Epithelial cell of alveolus of lung (primary cell): ENCODE measurements around the gene TOMT. TPM values are rescaled to one million over a fixed set of nuclear protein-coding genes. Genes with fewer than 3 reads are reported as not detected.

Source experiments
- total RNA-seq: library from RNA; depleted of rRNA; stranded (reverse); fragments of >200 nt; gene quantifications from 2 replicates; pipeline ENCODE4 v1.2.1, GENCODE V29; 2015

TOMT gene, protein sequence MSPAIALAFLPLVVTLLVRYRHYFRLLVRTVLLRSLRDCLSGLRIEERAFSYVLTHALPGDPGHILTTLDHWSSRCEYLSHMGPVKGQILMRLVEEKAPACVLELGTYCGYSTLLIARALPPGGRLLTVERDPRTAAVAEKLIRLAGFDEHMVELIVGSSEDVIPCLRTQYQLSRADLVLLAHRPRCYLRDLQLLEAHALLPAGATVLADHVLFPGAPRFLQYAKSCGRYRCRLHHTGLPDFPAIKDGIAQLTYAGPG
- not detected in 2 replicates for total RNA-seq

DNA sequence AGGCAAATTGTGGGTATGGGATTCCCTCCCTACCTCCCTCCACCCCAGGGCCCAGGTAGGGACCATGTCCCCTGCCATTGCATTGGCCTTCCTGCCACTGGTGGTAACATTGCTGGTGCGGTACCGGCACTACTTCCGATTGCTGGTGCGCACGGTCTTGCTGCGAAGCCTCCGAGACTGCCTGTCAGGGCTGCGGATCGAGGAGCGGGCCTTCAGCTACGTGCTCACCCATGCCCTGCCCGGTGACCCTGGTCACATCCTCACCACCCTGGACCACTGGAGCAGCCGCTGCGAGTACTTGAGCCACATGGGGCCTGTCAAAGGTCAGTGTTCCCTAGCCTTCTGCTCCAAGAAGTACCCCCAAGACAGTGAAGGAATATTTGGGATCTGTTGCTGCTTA, at the start of gene TOMT:
Gene TOMT (plus strand): TSS at position 37 of the 400 bp plus-strand sequence. CDS start 28 bp downstream, at position 65.

DNA sequence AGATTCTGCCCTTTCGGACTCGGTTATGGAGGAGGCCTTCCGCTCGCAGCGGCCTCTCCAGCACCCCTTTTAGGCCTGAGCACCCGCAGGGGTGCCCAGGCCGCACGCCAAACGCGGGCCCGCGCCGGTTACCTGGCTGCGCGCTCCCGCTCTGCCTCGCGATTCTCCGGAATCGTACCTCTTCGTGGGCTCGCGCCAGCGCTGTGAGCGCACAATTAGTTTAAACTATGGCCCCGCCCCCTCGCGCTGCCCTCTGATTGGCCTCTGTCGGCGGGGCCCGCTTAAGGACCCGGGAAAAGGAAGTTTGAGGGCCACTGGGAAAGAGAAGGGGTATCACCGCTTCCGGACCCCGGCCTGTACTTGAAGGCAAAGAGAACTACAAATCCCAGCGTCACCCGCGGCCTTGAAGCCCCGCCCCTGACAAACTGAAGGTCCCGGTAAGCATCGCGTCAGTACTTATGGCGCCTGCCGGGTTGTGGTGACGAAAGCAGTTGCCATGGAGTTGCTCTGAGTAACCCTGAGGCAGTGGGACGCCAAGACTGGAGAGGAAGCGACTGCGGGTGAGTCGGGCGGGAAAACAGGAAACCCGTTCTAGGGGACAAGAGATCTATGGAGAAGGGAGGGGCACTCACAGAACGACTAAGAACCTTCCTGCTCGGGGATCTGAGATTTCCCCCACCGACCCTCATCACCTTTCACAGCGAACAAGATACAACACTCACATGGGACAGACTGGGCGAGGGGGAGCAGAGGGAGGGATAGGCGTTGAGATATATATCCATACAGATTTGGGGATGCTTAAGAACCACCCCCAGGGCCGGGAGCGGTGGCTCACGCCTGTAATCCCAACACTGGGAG, 25.2 kb upstream of the TOMT start, which contains the start of the genes LRRC51 and NUMA1:
Gene LRRC51 (plus strand): TSS at position 525 of the 858 bp plus-strand sequence. CDS start 8,234 bp downstream, outside the sequence.
Gene NUMA1 (minus strand): TSS at position 217 of the 858 bp plus-strand sequence. CDS start 44,599 bp downstream, outside the sequence.

DNA sequence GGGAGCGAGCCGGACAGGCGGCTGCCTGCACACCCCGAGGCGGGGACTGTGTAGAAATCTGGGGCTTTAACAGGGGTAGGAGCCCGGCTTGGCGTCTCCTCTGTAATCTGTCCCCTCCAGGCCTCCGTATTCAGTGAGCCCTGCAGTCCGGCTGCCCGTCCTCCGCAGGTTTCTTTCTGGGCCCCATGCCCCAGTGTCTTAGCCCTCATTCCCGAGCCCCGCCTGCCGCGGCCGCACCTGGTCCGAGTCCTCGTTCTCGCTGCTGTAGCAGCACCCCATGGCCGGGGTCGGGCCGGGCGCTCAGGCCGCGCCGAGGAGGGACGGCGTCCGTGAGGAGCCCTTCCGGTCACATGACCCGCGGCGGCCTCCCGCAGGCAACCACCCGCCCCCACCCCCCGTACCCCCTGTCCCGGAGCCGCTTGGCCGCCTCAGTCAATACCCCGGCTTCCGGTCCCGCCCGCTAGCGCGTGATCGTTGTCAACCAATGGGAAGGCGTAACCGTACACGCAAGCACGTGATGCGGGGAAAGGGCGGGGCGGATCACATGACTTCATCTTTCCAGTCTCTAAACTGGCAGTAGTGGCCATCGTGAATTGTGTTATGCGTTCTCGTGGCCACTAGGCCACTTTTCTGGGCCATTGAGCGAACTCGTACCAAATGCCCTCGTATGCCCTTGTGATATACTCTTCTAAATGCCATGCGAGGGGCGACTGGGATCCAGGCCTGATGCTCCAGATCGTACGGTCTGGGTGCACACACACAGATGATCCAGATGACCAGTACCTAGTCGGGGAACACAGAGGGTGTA, 2.6 kb upstream of the TOMT start, which contains the start of gene LAMTOR1:
Gene LAMTOR1 (minus strand): TSS at position 352 of the 808 bp plus-strand sequence. CDS start 73 bp downstream, at position 279.

DNA sequence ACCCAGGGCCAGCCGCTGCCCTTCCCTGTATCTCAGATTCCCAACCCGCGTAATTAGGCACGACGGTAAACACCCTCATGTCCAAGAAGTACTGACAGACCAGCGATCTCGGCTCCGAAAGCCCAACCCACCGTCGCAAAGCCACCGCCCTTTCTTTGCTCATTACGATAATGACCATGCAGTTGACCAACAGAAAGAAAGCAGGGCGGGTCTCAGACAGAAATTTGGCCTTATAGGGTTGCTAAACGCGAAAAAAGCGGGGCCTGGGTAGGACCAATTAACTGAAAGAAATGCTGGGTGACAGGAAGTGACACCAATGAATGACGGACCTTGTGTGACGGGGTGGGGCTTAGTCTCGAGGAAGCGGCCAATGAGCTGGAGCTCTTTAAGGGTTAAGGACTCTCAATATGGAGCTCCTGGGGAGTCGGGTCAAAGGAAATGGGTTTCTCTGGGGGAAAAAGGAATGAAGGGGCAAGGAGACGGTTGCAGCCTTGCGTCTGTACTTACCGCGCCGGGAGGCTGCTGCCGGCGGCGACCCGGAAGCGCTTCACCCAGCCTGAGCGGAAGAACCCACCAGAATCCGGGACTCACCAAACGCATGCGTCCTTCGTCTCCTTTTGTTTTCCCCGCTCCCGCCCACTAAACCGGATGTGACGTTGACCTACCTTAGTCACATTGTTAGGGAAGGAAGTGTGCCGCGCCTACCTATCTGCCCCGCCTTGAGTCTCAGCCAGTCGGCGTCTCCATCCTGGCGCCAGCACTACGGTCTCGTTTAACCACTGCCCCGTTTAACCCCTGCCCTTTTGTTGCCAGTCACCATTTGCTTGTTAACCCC, 6.6 kb downstream of the TOMT start, which contains the start of gene ANAPC15:
Gene ANAPC15 (minus strand): TSS at position 553 of the 835 bp plus-strand sequence. CDS start 1,419 bp downstream, outside the sequence.

DNA sequence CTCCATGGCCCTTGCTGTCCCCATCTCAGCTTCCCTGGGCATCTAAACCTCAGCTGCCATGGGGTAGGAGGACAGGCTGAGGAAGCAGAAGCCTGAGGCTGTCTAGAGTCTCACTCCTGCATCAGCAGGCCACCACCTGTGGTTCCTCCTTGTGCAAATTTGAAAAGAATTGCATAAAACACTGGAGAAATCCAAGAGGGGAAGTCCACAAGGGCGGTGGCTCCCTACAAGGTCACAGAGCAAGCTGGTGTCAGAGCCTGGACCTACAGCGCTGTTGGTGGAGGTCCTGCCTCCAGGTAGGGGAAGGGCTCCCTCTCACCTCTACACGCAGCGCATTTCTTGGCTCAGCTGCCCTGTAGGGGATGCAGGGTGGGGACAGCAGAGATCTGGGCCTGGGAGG, 29.7 kb downstream of the TOMT start, which contains the start of gene FOLR3:
Gene FOLR3 (plus strand): TSS at position 253 of the 400 bp plus-strand sequence. CDS start 228 bp downstream, outside the sequence.

Other genes with a start within 250 kb of the TOMT start
- gene DEFB131B, start 227.5 kb upstream of the TOMT start, total RNA-seq, result not detected in 2 replicates
- 6.2 and 6.7 TPM in 2 replicates for gene XNDC1N, start 177.3 kb upstream of the TOMT start, total RNA-seq
- gene RNF121, start 176.9 kb upstream of the TOMT start, total RNA-seq, result 27.2 and 29.1 TPM in 2 replicates
- gene IL18BP, start 107.0 kb upstream of the TOMT start, total RNA-seq, result 0.65 and 4.2 TPM in 2 replicates
- 107 and 204 TPM in 2 replicates for gene NUMA1, start 25.4 kb upstream of the TOMT start, total RNA-seq
- 3.0 and 3.6 TPM in 2 replicates for gene LRRC51, start 25.1 kb upstream of the TOMT start, total RNA-seq
- 136 and 143 TPM in 2 replicates for gene LAMTOR1, start 2.6 kb upstream of the TOMT start, total RNA-seq
- 14.7 and 25.6 TPM in 2 replicates for gene ANAPC15, start 6.8 kb downstream of the TOMT start, total RNA-seq
- gene FOLR3, start 29.8 kb downstream of the TOMT start, total RNA-seq, result not detected in 2 replicates
- gene FOLR1, start 86.2 kb downstream of the TOMT start, total RNA-seq, result not detected in 2 replicates
- not detected in 2 replicates for gene FOLR2, start 110.9 kb downstream of the TOMT start, total RNA-seq
- gene INPPL1, start 118.8 kb downstream of the TOMT start, total RNA-seq, result 47.1 and 57.1 TPM in 2 replicates
- gene PHOX2A, start 138.3 kb downstream of the TOMT start, total RNA-seq, result not detected in 2 replicates